GM19328 (cell line): ENCODE data around the gene PRR20G.

Experiments used
- ATAC-seq: cut with Tn5 transposase; IDR thresholded peaks from one replicate; pipeline ENCODE4 v1.9.1; 2021; ENCODE audit warnings: mild to moderate bottlenecking, moderate library complexity; ENCODE audit not compliant: unreplicated experiment

The PRR20G gene

DNA sequence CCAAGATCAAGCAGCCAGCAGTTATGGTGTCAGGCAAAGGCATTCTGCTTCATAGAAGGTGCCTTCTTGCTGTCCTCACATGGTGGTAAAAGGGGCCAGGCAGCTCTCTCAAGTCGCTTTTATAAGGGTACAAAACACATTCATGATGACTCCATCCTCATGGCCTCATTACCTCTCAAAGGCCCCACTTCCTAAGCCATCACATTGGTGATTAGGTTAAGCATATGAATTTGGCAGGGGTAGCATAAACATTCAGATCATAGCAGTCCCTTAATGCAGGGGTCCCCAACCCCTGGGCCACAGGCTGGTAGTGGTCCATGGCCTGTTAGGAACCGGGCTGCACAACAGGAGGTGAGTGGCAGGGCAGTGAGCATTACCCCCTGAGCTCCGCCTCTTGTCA, 52.1 kb downstream of the PRR20G start:
- no peak for ATAC-seq

DNA sequence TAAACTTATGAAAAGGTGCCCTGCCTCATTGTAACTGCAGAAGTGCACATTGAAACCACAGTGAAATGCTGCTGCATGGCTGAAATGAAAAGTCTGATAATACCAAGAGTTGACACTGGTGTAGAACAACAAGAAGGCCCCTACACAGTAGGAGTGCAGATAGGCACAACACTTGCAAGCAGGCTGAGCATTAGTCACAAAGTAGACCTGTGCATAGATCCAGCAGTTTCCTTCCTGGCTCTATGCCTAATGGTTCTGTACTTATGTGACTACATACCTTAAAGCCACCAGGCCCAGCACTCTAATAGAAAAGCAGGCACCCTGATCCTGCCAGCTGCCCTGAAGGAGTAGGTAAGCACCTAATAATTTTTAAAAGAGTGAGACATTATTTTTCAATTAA, 53.1 kb downstream of the PRR20G start:
- no peak for ATAC-seq
